GM12878 (cell line): ENCODE measurements around the gene GNA14. TPM values are rescaled to one million over a fixed set of nuclear protein-coding genes. Genes with fewer than 3 reads are reported as not detected.

ENCODE experiments used
- ATAC-seq: fragments of 200-7000 bp; cut with Tn5 transposase; 3 replicates; pipeline ENCODE4 v1.9.1; 2020; ENCODE audit warnings: mild to moderate bottlenecking, moderate library complexity
- BruUV-seq: library from RNA; stranded (reverse); fragments of 400-500 nt; replicated peaks from 2 replicates; lab custom pipeline; 2021; lab: Mats Ljungman, UMichigan
- CTCF ChIA-PET: fragments of 300-600 bp; sonication (Branson Sonifier 250); formaldehyde crosslinking; extraction: SDS; loops from one replicate; lab custom pipeline; 2021; ENCODE audit warnings: inconsistent platforms; lab: Yijun Ruan, JAX
- POLR2A ChIA-PET: fragments of 350-600 bp; formaldehyde crosslinking; extraction: SDS; loops from one replicate; lab custom pipeline; 2021; ENCODE audit warnings: inconsistent platforms; lab: Charles Lee
- RAD21 ChIA-PET: fragments of 300-600 bp; sonication (Branson Sonifier 250); formaldehyde crosslinking; loops from one replicate; lab custom pipeline; 2023; ENCODE audit warnings: antibody characterized with exemption; ENCODE audit not compliant: unreplicated experiment; lab: Charles Lee
- SMC1A ChIA-PET: fragments of 300-600 bp; sonication (Branson Sonifier 250); formaldehyde crosslinking; loops from one replicate; lab custom pipeline; 2023; ENCODE audit not compliant: unreplicated experiment, uncharacterized antibody; lab: Charles Lee
- DNase-seq: peaks from one replicate; pipeline ENCODE4 v3.0.0-alpha.2; 2011; ENCODE audit warnings: low read depth, low spot score
- FAIRE-seq: peaks from 3 replicates; lab custom pipeline; 2011; peaks lifted over from hg19 to GRCh38; lab: Jason Lieb, UNC
- H2AFZ ChIP-seq: 2 replicates; pipeline ENCODE4 v1.6.0; 2011; ENCODE audit warnings: low read depth, low read length, control low read depth; ENCODE audit not compliant: control insufficient read depth
- H3K27ac ChIP-seq: 2 replicates; pipeline ENCODE4 v1.5.1; 2011; ENCODE audit warnings: control low read depth; ENCODE audit not compliant: control insufficient read depth, insufficient read depth
- H3K27me3 ChIP-seq, 2 experiments: replicated peaks in 1 of 2; 2 replicates each; pipeline versions ENCODE4 v1.6.0 to v1.6.1; 2011; ENCODE audit warnings: low read length in 1 of 2; ENCODE audit not compliant: control insufficient read depth in 2 of 2, insufficient read depth in 2 of 2
- H3K36me3 ChIP-seq, 2 experiments: 2 replicates each; pipeline ENCODE4 v1.5.1; 2011; ENCODE audit warnings: low read length in 1 of 2; ENCODE audit not compliant: control insufficient read depth in 2 of 2, insufficient read depth in 2 of 2
- H3K4me1 ChIP-seq: 2 replicates; pipeline ENCODE4 v1.6.1; 2011; ENCODE audit warnings: mild to moderate bottlenecking, low read length, moderate library complexity, mixed read lengths; ENCODE audit not compliant: control insufficient read depth, insufficient read depth
- H3K4me2 ChIP-seq: 2 replicates; pipeline ENCODE4 v1.6.0; 2011; ENCODE audit warnings: control low read depth; ENCODE audit not compliant: control insufficient read depth, insufficient read depth
- H3K4me3 ChIP-seq: fragments of 200-600 bp; sonication (generic); 2 replicates; pipeline ENCODE4 v1.5.1; 2016
- H3K79me2 ChIP-seq: 2 replicates; pipeline ENCODE4 v1.6.0; 2011; ENCODE audit warnings: low read length; ENCODE audit not compliant: control insufficient read depth, insufficient read depth
- H3K9ac ChIP-seq: 2 replicates; pipeline ENCODE4 v1.8.0; 2011; ENCODE audit warnings: low read length, control low read depth, mixed read lengths; ENCODE audit not compliant: control insufficient read depth, insufficient read depth
- H3K9me3 ChIP-seq: replicated peaks from 3 replicates; pipeline ENCODE4 v1.5.1; 2011; ENCODE audit warnings: mild to moderate bottlenecking, low read length; ENCODE audit not compliant: control insufficient read depth, insufficient read depth
- H4K20me1 ChIP-seq: 2 replicates; pipeline ENCODE4 v1.6.0; 2011; ENCODE audit not compliant: control insufficient read depth, insufficient read depth
- CBX5 ChIP-seq: sonication (generic); IDR thresholded peaks from 2 replicates; pipeline ENCODE4 v1.6.1; 2016; ENCODE audit warnings: low read depth, moderate library complexity, mild to moderate bottlenecking, inconsistent platforms
- HCFC1 ChIP-seq: fragments of 150-350 bp; IDR thresholded peaks from 2 replicates; pipeline ENCODE4 v1.6.1; 2014; ENCODE audit warnings: low read length
- IRF3 ChIP-seq: fragments of 450-650 bp; IDR thresholded peaks from 2 replicates; pipeline ENCODE4 v1.6.1; 2014; ENCODE audit warnings: mild to moderate bottlenecking
- NKRF ChIP-seq: fragments of 450-650 bp; conservative IDR thresholded peaks from 2 replicates; pipeline ENCODE4 v1.6.1; 2017; ENCODE audit warnings: mild to moderate bottlenecking, moderate library complexity
- SMC3 ChIP-seq: IDR thresholded peaks from 2 replicates; pipeline ENCODE4 v1.6.1; 2011; ENCODE audit warnings: low read length, improper control_type of control experiment, borderline replicate concordance
- WRNIP1 ChIP-seq: IDR thresholded peaks from 2 replicates; pipeline ENCODE4 v1.6.1; 2011; ENCODE audit warnings: low read depth, low read length, improper control_type of control experiment, borderline replicate concordance
- ZNF687 ChIP-seq: fragments of 450-650 bp; IDR thresholded peaks from 2 replicates; pipeline ENCODE4 v1.6.1; 2017; ENCODE audit warnings: mild to moderate bottlenecking, moderate library complexity
- WGBS: methylation state at CpG from one replicate; pipeline ENCODE4 v1.1.6; 2016; ENCODE audit warnings: low lambda C conversion rate; ENCODE audit not compliant: insufficient replicate concordance, insufficient coverage; ENCODE audit errors: missing lambda C conversion rate; 5-methylcytosine and 5-hydroxymethylcytosine counted together
- in situ Hi-C: fragments of 300-500 bp; cut with MboI; formaldehyde crosslinking; loops from 9 replicates; pipeline ENCODE4 v1.14.3; 2018; ENCODE audit warnings: mixed read lengths
- intact Hi-C: fragments of 100-400 bp; cut with micrococcal nuclease; formaldehyde crosslinking; loops from one replicate; pipeline ENCODE4 v1.14.2; 2022; ENCODE audit not compliant: unreplicated experiment
- polyA plus RNA-seq, 11 experiments: library from polyadenylated mRNA; depleted of rRNA in 4 of 11; unstranded in 6 of 11; stranded (reverse) in 5 of 11; fragments of >200 nt; fragmentation: Nextera tagmentation in 4 of 11; fragmentation: Illumina TruSeq in 1 of 11; extraction: Ambion mirVana in 4 of 11; extraction: Trizol in 1 of 11; gene quantifications; 1 replicate in 1 of 11; 2 replicates in 10 of 11; pipeline versions ENCODE4 v1.2.1 to v1.2.3, GENCODE V29; 2011 to 2016; ENCODE audit warnings: inconsistent platforms in 2 of 11, missing spikeins in 2 of 11, low read depth in 1 of 11
- total RNA-seq, 4 experiments: library from RNA; depleted of rRNA in 3 of 4; stranded (reverse); fragments of >200 nt in 3 of 4; fragmentation: Illumina TruSeq in 1 of 4; extraction: Trizol in 1 of 4; gene quantifications; 2 replicates each; pipeline versions ENCODE4 v1.2.1 to v1.2.3, GENCODE V29; 2013 to 2021

Gene GNA14
- total and polyA plus RNA-seq, 10 of the 15 experiments (the other 5 are each of a cell fraction or from before 2014, with no cell fraction given) = 0.17 TPM; not detected in 9

GRCh38 chr9:77600810-77601209 is 47.3 kb downstream of the GNA14 start:
- CTCF ChIA-PET = no interaction called here
- intact Hi-C loops = no loop called here
- SMC1A ChIA-PET = interaction anchor here (1.2 kb wide), 1 partner anchor 12 kb away, joined by 3 read pairs; no protein-coding TSS in a partner anchor

More at GRCh38 chr9:77600810-77601209, 47.3 kb downstream of the GNA14 start:
- TF ChIP-seq HCFC1 (no peak), NKRF (no peak), ZNF687 (no peak), IRF3 (no peak), WRNIP1 (no peak), CBX5 (no peak), SMC3 (no peak)
- Histone ChIP-seq H4K20me1 (no peaks in the 10 kb centered on the region), H3K4me1 (no peaks in the 10 kb centered on the region), H3K9me3 (no peaks in the 10 kb centered on the region), H3K27ac (no peak overlapping the region), H3K9ac (no peak overlapping the region), H3K27me3 (no peaks in the 10 kb centered on the region), H3K4me2 (no peak overlapping the region), H2AFZ (no peak overlapping the region), H3K36me3 (no peaks in the 10 kb centered on the region), H3K4me3 (no peak overlapping the region), H3K79me2 (no peaks in the 10 kb centered on the region)
- no peak for ATAC-seq
- no TSS peak for BruUV-seq
- WGBS = 71% methylated on average over 18 of the region's 18 CpGs
- ChIA-PET RAD21 (no interaction called here), POLR2A (no interaction called here)
- no peak for FAIRE-seq
- DNase-seq = no peak
- in situ Hi-C loops = no loop called here
